ENCODE measurements around the gene MIPEP.

Gene MIPEP

DNA sequence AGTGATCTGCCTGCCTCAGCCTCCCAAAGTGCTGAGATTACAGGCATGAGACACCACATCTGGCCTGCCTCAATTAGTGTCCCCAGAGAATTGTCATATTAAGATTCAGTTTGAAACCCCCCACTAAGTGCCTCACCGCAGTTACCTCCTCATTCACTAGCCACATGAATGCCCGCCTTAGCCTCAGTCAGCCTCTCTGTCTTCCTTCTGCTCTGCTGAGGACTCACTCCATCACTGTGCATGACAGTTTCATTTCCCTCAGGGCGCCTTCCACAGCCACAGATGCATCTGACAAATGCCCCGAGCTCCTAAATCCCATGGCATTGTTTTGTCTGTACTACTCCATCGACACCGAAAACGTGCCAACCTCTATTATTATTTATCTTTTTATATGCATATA, 23.3 kb downstream of the MIPEP start:
- H3K4me1 ChIP-seq (ENCODE audit: control extremely low read depth in 1 of 4, control insufficient read depth in 4 of 4, insufficient read depth in 4 of 4, low read length in 3 of 4) = peaks cover 0 to 11% (median 2%) of the 10 kb centered on the region in 4 experiments
- H3K4me3 ChIP-seq (ENCODE audit: control insufficient read depth in 1 of 7, extremely low read depth in 1 of 7, insufficient read depth in 4 of 7, low read depth in 2 of 7, low read length in 6 of 7) = no peak overlapping the region
- CTCF ChIA-PET = interaction anchor here (0.7 to 1.5 kb wide), 7 partner anchors 9 to 399 kb away, joined by 3 to 7 read pairs (median 3); no protein-coding TSS in a partner anchor
- H3K27me3 ChIP-seq (replicated peaks in 2 of 5; ENCODE audit: control insufficient read depth in 4 of 5, insufficient read depth in 5 of 5, low read length in 4 of 5) = no peaks in the 10 kb centered on the region
- H3K36me3 ChIP-seq (ENCODE audit: control insufficient read depth in 4 of 4, insufficient read depth in 4 of 4, low read length in 3 of 4) = peaks cover 0 to 3% (median 2%) of the 10 kb centered on the region in 4 experiments
- POLR2A ChIA-PET = no interaction called here
- H3K27ac ChIP-seq (ENCODE audit: insufficient read depth in 1 of 2, low read depth in 1 of 2, low read length in 2 of 2, poor library complexity in 1 of 2, severe bottlenecking in 2 of 2) = no peak overlapping the region
- 88% methylated on average over 5 of the region's 7 CpGs for WGBS (ENCODE audit: insufficient coverage)
- DNase-seq = no peak
- no peaks in the 10 kb centered on the region for H3K9me3 ChIP-seq (ENCODE audit: control extremely low read depth in 1 of 5, control insufficient read depth in 4 of 5, insufficient read depth in 2 of 5, low read depth in 1 of 5, low read length in 4 of 5)

- ChIA-PET POLR2A (no interaction called here), CTCF (interaction anchor here (1.0 to 1.4 kb wide), 2 partner anchors 12 to 17 kb away, joined by 3 to 4 read pairs; no protein-coding TSS in a partner anchor)
- Histone ChIP-seq H3K36me3 (ENCODE audit: control insufficient read depth in 4 of 4, insufficient read depth in 4 of 4, low read length in 3 of 4) (peaks cover 0 to 3% (median 2%) of the 10 kb centered on the region in 4 experiments), H3K27ac (ENCODE audit: insufficient read depth in 1 of 2, low read depth in 1 of 2, low read length in 2 of 2, poor library complexity in 1 of 2, severe bottlenecking in 2 of 2) (no peak overlapping the region), H3K4me1 (ENCODE audit: control extremely low read depth in 1 of 4, control insufficient read depth in 4 of 4, insufficient read depth in 4 of 4, low read length in 3 of 4) (peaks cover 0 to 11% (median 2%) of the 10 kb centered on the region in 4 experiments), H3K27me3 (replicated peaks in 2 of 5; ENCODE audit: control insufficient read depth in 4 of 5, insufficient read depth in 5 of 5, low read length in 4 of 5) (no peaks in the 10 kb centered on the region), H3K4me3 (ENCODE audit: control insufficient read depth in 1 of 7, extremely low read depth in 1 of 7, insufficient read depth in 4 of 7, low read depth in 2 of 7, low read length in 6 of 7) (no peak overlapping the region), H3K9me3 (ENCODE audit: control extremely low read depth in 1 of 5, control insufficient read depth in 4 of 5, insufficient read depth in 2 of 5, low read depth in 1 of 5, low read length in 4 of 5) (no peaks in the 10 kb centered on the region)
- WGBS (ENCODE audit: insufficient coverage) = no CpG with 5 or more reads among the region's 1 CpG
- peak; percentile 21 to 70 (median 35) for DNase-seq
Observed at GRCh38 chr13:23865026-23865425, 24.2 kb downstream of the MIPEP start.

DNA sequence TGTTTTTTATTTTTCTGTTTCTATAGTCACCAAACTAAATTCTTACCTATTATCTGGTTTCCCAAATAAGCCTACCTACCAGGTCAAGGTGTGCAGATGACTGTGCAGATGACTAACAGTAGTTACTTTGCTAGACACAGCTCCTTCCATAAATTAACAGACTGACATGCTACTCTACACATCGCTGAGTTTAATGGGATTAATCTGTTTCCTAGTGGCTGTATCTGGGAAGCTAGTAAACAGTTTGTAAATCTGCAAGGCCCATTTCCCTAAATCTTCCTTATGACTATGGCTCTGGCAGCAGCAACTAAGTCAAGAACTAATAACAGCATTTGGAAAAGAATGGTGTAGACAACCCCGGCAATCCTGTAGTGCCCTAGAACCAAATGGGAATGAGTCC, 27.9 kb downstream of the MIPEP start:
- Histone ChIP-seq H3K4me3 (ENCODE audit: control insufficient read depth in 1 of 7, extremely low read depth in 1 of 7, insufficient read depth in 4 of 7, low read depth in 2 of 7, low read length in 6 of 7) (no peak overlapping the region), H3K27ac (ENCODE audit: insufficient read depth in 1 of 2, low read depth in 1 of 2, low read length in 2 of 2, poor library complexity in 1 of 2, severe bottlenecking in 2 of 2) (no peak overlapping the region), H3K36me3 (ENCODE audit: control insufficient read depth in 4 of 4, insufficient read depth in 4 of 4, low read length in 3 of 4) (peaks cover 0 to 4% (median 2%) of the 10 kb centered on the region in 4 experiments), H3K9me3 (ENCODE audit: control extremely low read depth in 1 of 5, control insufficient read depth in 4 of 5, insufficient read depth in 2 of 5, low read depth in 1 of 5, low read length in 4 of 5) (no peaks in the 10 kb centered on the region), H3K27me3 (replicated peaks in 2 of 5; ENCODE audit: control insufficient read depth in 4 of 5, insufficient read depth in 5 of 5, low read length in 4 of 5) (no peaks in the 10 kb centered on the region), H3K4me1 (ENCODE audit: control extremely low read depth in 1 of 4, control insufficient read depth in 4 of 4, insufficient read depth in 4 of 4, low read length in 3 of 4) (peaks cover 0 to 7% (median under 1%) of the 10 kb centered on the region in 4 experiments)
- POLR2A ChIA-PET = no interaction called here
- no peak for DNase-seq
- CTCF ChIA-PET = interaction anchor here (1.6 to 1.7 kb wide), 2 partner anchors 11 to 394 kb away, joined by 5 to 6 read pairs; no protein-coding TSS in a partner anchor
- WGBS (ENCODE audit: insufficient coverage) = 100% methylated on average over 1 of the region's 2 CpGs

DNA sequence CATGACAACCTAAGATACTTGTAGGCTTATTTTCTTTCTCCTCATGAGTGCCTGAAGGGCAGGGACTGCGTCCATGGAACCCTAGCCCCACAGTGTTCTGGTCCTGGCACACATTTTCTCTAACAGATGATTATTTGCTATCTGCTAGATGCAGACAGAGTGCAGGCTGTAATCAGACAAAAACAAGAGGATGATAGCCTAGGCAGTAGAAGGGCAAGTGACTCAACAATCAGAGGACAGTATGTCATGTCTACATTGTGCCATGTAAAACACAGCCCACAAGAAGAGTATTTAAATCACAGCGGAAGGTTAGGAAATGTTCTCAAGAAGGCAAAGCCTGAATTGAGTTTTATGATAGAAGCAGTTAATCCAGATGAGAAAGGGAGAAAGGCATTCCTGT, 29.3 kb downstream of the MIPEP start:
- no peak overlapping the region for H3K27ac ChIP-seq (ENCODE audit: insufficient read depth in 1 of 2, low read depth in 1 of 2, low read length in 2 of 2, poor library complexity in 1 of 2, severe bottlenecking in 2 of 2)
- no peaks in the 10 kb centered on the region for H3K27me3 ChIP-seq (replicated peaks in 2 of 5; ENCODE audit: control insufficient read depth in 4 of 5, insufficient read depth in 5 of 5, low read length in 4 of 5)
- H3K9me3 ChIP-seq (ENCODE audit: control extremely low read depth in 1 of 5, control insufficient read depth in 4 of 5, insufficient read depth in 2 of 5, low read depth in 1 of 5, low read length in 4 of 5) = no peaks in the 10 kb centered on the region
- peak; percentile 19 to 75 (median 51) for DNase-seq
- peaks cover 0 to under 1% (median 0%) of the 10 kb centered on the region in 4 experiments for H3K4me1 ChIP-seq (ENCODE audit: control extremely low read depth in 1 of 4, control insufficient read depth in 4 of 4, insufficient read depth in 4 of 4, low read length in 3 of 4)
- POLR2A ChIA-PET = no interaction called here
- H3K4me3 ChIP-seq (ENCODE audit: control insufficient read depth in 1 of 7, extremely low read depth in 1 of 7, insufficient read depth in 4 of 7, low read depth in 2 of 7, low read length in 6 of 7) = no peak overlapping the region
- WGBS (ENCODE audit: insufficient coverage) = 86% methylated on average over 1 of the region's 2 CpGs
- CTCF ChIA-PET = no interaction called here
- peaks cover 0 to 4% (median 2%) of the 10 kb centered on the region in 4 experiments for H3K36me3 ChIP-seq (ENCODE audit: control insufficient read depth in 4 of 4, insufficient read depth in 4 of 4, low read length in 3 of 4)

- Histone ChIP-seq H3K36me3 (ENCODE audit: control insufficient read depth in 4 of 4, insufficient read depth in 4 of 4, low read length in 3 of 4) (peaks cover 0 to 4% (median 2%) of the 10 kb centered on the region in 4 experiments), H3K4me3 (ENCODE audit: control insufficient read depth in 1 of 7, extremely low read depth in 1 of 7, insufficient read depth in 4 of 7, low read depth in 2 of 7, low read length in 6 of 7) (no peak overlapping the region), H3K4me1 (ENCODE audit: control extremely low read depth in 1 of 4, control insufficient read depth in 4 of 4, insufficient read depth in 4 of 4, low read length in 3 of 4) (no peaks in the 10 kb centered on the region), H3K9me3 (ENCODE audit: control extremely low read depth in 1 of 5, control insufficient read depth in 4 of 5, insufficient read depth in 2 of 5, low read depth in 1 of 5, low read length in 4 of 5) (no peaks in the 10 kb centered on the region), H3K27ac (ENCODE audit: insufficient read depth in 1 of 2, low read depth in 1 of 2, low read length in 2 of 2, poor library complexity in 1 of 2, severe bottlenecking in 2 of 2) (no peak overlapping the region), H3K27me3 (replicated peaks in 2 of 5; ENCODE audit: control insufficient read depth in 4 of 5, insufficient read depth in 5 of 5, low read length in 4 of 5) (no peaks in the 10 kb centered on the region)
- ChIA-PET CTCF (no interaction called here), POLR2A (no interaction called here)
- no peak for DNase-seq
Observed at GRCh38 chr13:23859455-23859854, 29.7 kb downstream of the MIPEP start.

- Histone ChIP-seq H3K4me1 (ENCODE audit: control extremely low read depth in 1 of 4, control insufficient read depth in 4 of 4, insufficient read depth in 4 of 4, low read length in 3 of 4) (no peaks in the 10 kb centered on the region), H3K27ac (ENCODE audit: insufficient read depth in 1 of 2, low read depth in 1 of 2, low read length in 2 of 2, poor library complexity in 1 of 2, severe bottlenecking in 2 of 2) (no peak overlapping the region), H3K27me3 (replicated peaks in 2 of 5; ENCODE audit: control insufficient read depth in 4 of 5, insufficient read depth in 5 of 5, low read length in 4 of 5) (no peaks in the 10 kb centered on the region), H3K36me3 (ENCODE audit: control insufficient read depth in 4 of 4, insufficient read depth in 4 of 4, low read length in 3 of 4) (peaks cover 0 to 4% (median 2%) of the 10 kb centered on the region in 4 experiments), H3K9me3 (ENCODE audit: control extremely low read depth in 1 of 5, control insufficient read depth in 4 of 5, insufficient read depth in 2 of 5, low read depth in 1 of 5, low read length in 4 of 5) (no peaks in the 10 kb centered on the region), H3K4me3 (ENCODE audit: control insufficient read depth in 1 of 7, extremely low read depth in 1 of 7, insufficient read depth in 4 of 7, low read depth in 2 of 7, low read length in 6 of 7) (no peak overlapping the region)
- ChIA-PET POLR2A (no interaction called here), CTCF (interaction anchor here (0.9 to 2.0 kb wide), 5 partner anchors 13 to 349 kb away, joined by 3 to 5 read pairs (median 3); no protein-coding TSS in a partner anchor)
- no peak for DNase-seq
- WGBS (ENCODE audit: insufficient coverage) = 90% methylated on average over 5 of the region's 5 CpGs
Observed at GRCh38 chr13:23858546-23858945, 30.7 kb downstream of the MIPEP start.

DNA sequence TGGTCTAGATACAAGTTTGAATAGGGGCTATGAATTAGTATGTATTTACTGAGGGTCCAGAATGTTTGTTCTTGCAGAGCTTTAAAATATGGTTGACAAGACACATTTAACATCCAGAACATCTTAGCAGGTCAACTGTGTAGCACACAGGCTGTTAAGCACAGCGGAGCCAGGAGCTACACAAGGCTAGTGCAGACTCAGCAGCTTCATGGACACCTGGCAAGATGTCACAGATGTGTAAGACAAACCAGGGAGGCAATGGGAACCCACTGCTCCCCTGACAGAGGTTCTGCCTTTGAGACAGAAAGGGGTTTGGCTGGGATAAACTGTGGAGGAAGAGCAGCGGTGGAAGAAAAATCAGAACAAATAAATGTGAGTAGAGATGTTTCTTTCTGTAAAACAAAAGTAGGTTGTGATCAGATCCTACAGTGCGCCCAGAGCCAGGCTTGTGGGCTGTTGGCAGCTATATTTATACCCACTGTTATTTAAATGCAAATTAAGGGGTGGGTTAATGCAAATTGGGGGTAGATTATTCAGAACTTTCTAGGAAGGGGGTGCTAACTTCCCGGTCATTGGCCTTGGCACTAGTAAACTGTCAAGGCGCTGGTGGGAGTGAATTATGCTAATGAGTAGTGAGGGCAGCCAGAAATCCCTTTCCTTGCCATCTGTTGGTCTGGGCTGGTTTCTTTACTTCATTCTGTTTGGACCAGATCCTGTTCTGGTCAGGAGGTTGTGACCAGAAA, 33.0 kb downstream of the MIPEP start:
- H3K4me3 ChIP-seq (ENCODE audit: control insufficient read depth in 1 of 7, extremely low read depth in 1 of 7, insufficient read depth in 4 of 7, low read depth in 2 of 7, low read length in 6 of 7) = no peak overlapping the region
- H3K27me3 ChIP-seq (replicated peaks in 2 of 5; ENCODE audit: control insufficient read depth in 4 of 5, insufficient read depth in 5 of 5, low read length in 4 of 5) = no peaks in the 10 kb centered on the region
- no peaks in the 10 kb centered on the region for H3K4me1 ChIP-seq (ENCODE audit: control extremely low read depth in 1 of 4, control insufficient read depth in 4 of 4, insufficient read depth in 4 of 4, low read length in 3 of 4)
- WGBS (ENCODE audit: insufficient coverage) = 86% methylated on average over 4 of the region's 5 CpGs
- H3K9me3 ChIP-seq (ENCODE audit: control extremely low read depth in 1 of 5, control insufficient read depth in 4 of 5, insufficient read depth in 2 of 5, low read depth in 1 of 5, low read length in 4 of 5) = no peaks in the 10 kb centered on the region
- CTCF ChIA-PET = interaction anchor here (1.1 to 1.9 kb wide), 2 partner anchors 12 to 46 kb away, joined by 3 to 5 read pairs; no protein-coding TSS in a partner anchor
- H3K36me3 ChIP-seq (ENCODE audit: control insufficient read depth in 4 of 4, insufficient read depth in 4 of 4, low read length in 3 of 4) = peaks cover 0 to 4% (median 1%) of the 10 kb centered on the region in 4 experiments
- DNase-seq = no peak
- POLR2A ChIA-PET = no interaction called here
- no peak overlapping the region for H3K27ac ChIP-seq (ENCODE audit: insufficient read depth in 1 of 2, low read depth in 1 of 2, low read length in 2 of 2, poor library complexity in 1 of 2, severe bottlenecking in 2 of 2)
